Posterior cingulate gyrus (tissue), 11 donors: Measurements from ENCODE around the gene DDIT4.

Experiments used
- DNase-seq, 10 donors: peaks; one replicate each; pipeline versions ENCODE4 v3.0.0 to v3.0.0-alpha.2; 2020 to 2021; ENCODE audit warnings: mixed read lengths in 3 of 10
- intact Hi-C: fragments of 100-400 bp; cut with DNase I; formaldehyde crosslinking; loops from one replicate; pipeline ENCODE4 v1.15.1; 2023

Gene DDIT4

GRCh38 chr10:72273410-72274212 lies at the start of gene DDIT4:
Gene DDIT4, plus strand, starts transcription at chr10:72273924. Its CDS starts 293 bp downstream, at chr10:72274217.
- DNase-seq = peak; percentile 100
- intact Hi-C loops = loop anchor here (1.0 to 2.0 kb wide), 2 partner anchors 18 to 63 kb away; no protein-coding TSS in a partner anchor

GRCh38 chr10:72224191-72224590 lies 49.5 kb upstream of the DDIT4 start:
- DNase-seq = peak in 1 of 10 donors; percentile 65
- intact Hi-C loops = loop anchor here (5.0 kb wide), 2 partner anchors 92 to 177 kb away; no protein-coding TSS in a partner anchor

- intact Hi-C loops = no loop called here
- DNase-seq = peak in 1 of 10 donors; percentile 64
These were observed 47.2 kb upstream of the DDIT4 start for GRCh38 chr10:72226418-72227027.

- DNase-seq = peak in 1 of 10 donors; percentile 8
- intact Hi-C loops = no loop called here
These were observed 45.9 kb upstream of the DDIT4 start for GRCh38 chr10:72227826-72228225.

- peak in 1 of 10 donors; percentile 29 for DNase-seq
- intact Hi-C loops = no loop called here
These were observed 45.4 kb upstream of the DDIT4 start for GRCh38 chr10:72228318-72228751.

- intact Hi-C loops = no loop called here
- peak in 1 of 10 donors; percentile 22 for DNase-seq
These were observed 44.2 kb upstream of the DDIT4 start for GRCh38 chr10:72229261-72230251.

- intact Hi-C loops = no loop called here
- DNase-seq = no peak
These were observed 40.1 kb upstream of the DDIT4 start for GRCh38 chr10:72233621-72234020.

- peak in 1 of 10 donors; percentile 8 for DNase-seq
- intact Hi-C loops = no loop called here
These were observed 39.1 kb upstream of the DDIT4 start for GRCh38 chr10:72234560-72235095.

- intact Hi-C loops = no loop called here
- no peak for DNase-seq
These were observed 38.0 kb upstream of the DDIT4 start for GRCh38 chr10:72235544-72236279.

- DNase-seq = peak in 2 of 10 donors; percentile 18 to 62
- intact Hi-C loops = no loop called here
These were observed 35.1 kb upstream of the DDIT4 start for GRCh38 chr10:72238392-72239175.

GRCh38 chr10:72239409-72239808 lies 34.3 kb upstream of the DDIT4 start:
- DNase-seq = peak in 1 of 10 donors; percentile 1
- intact Hi-C loops = no loop called here

- peak in 1 of 10 donors; percentile 10 for DNase-seq
- intact Hi-C loops = no loop called here
These were observed 33.4 kb upstream of the DDIT4 start for GRCh38 chr10:72240371-72240770.

- DNase-seq = peak in 2 of 10 donors; percentile 22 to 35
- intact Hi-C loops = no loop called here
These were observed 32.0 kb upstream of the DDIT4 start for GRCh38 chr10:72241691-72242252.

GRCh38 chr10:72242675-72243074 lies 31.0 kb upstream of the DDIT4 start:
- intact Hi-C loops = no loop called here
- peak in 7 of 10 donors; percentile 18 to 89 (median 56) for DNase-seq

GRCh38 chr10:72243822-72244437 lies 29.8 kb upstream of the DDIT4 start:
- intact Hi-C loops = no loop called here
- DNase-seq = peak in 3 of 10 donors; percentile 41 to 81 (median 70)

GRCh38 chr10:72244573-72245038 lies 29.1 kb upstream of the DDIT4 start:
- intact Hi-C loops = no loop called here
- DNase-seq = no peak

GRCh38 chr10:72245949-72246525 lies 27.7 kb upstream of the DDIT4 start:
- DNase-seq = peak in 1 of 10 donors; percentile 55
- intact Hi-C loops = no loop called here
